Gastrocnemius medialis (tissue), 4 donors: Measurements from ENCODE around the gene PRICKLE2.

Experiments used
- POLR2A ChIP-seq, 2 donors: fragments of 450-650 bp; IDR thresholded peaks; one replicate each; pipeline ENCODE4 v1.6.1; 2017; ENCODE audit warnings: antibody characterized with exemption in 2 of 2, mild to moderate bottlenecking in 2 of 2, moderate library complexity in 2 of 2
- TF ChIP-seq, protein P1 (sequence below), 5 experiments: fragments of 450-650 bp in 3 of 5; fragments of 200-600 bp in 2 of 5; sonication (generic) in 2 of 5; IDR thresholded peaks in 4 of 5; conservative IDR thresholded peaks in 1 of 5; 1 replicate in 4 of 5; 2 replicates in 1 of 5; pipeline ENCODE4 v1.5.1; 2016 to 2019; ENCODE audit warnings: antibody characterized with exemption in 5 of 5, mild to moderate bottlenecking in 3 of 5, moderate library complexity in 3 of 5

DNA sequence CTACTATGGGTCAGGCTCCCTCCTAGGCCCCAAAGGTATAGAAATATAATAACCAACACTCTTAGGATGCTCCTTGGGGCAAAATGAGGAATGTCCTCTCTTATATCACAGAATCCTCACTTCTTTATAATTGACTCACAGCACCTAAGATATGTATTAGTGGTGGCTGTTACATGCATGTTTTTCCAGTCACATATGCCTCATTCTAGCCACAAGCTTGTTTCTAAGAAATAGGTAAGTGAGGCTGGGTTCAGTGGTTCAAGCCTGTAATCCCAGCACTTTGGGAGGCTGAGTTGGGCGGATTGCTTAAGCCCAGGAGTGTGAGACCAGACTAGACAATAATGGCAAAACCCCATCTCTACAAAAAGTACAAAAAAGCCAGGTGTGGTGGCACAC, 144.0 kb downstream of the PRICKLE2 start:
- TF ChIP-seq, protein P1, sequence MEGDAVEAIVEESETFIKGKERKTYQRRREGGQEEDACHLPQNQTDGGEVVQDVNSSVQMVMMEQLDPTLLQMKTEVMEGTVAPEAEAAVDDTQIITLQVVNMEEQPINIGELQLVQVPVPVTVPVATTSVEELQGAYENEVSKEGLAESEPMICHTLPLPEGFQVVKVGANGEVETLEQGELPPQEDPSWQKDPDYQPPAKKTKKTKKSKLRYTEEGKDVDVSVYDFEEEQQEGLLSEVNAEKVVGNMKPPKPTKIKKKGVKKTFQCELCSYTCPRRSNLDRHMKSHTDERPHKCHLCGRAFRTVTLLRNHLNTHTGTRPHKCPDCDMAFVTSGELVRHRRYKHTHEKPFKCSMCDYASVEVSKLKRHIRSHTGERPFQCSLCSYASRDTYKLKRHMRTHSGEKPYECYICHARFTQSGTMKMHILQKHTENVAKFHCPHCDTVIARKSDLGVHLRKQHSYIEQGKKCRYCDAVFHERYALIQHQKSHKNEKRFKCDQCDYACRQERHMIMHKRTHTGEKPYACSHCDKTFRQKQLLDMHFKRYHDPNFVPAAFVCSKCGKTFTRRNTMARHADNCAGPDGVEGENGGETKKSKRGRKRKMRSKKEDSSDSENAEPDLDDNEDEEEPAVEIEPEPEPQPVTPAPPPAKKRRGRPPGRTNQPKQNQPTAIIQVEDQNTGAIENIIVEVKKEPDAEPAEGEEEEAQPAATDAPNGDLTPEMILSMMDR (IDR thresholded peaks at IDR 0.05 in 4 of 5, conservative IDR thresholded peaks at IDR 0.05 in 1 of 5): no peak
- no peak for TF ChIP-seq POLR2A (IDR thresholded peaks at IDR 0.05)
